Stomach (tissue), 9 donors: ENCODE results near the gene TTC33. TPM values are rescaled to one million over a fixed set of nuclear protein-coding genes. Genes with fewer than 3 reads are reported as not detected.

Source experiments
- DNase-seq, 2 donors: peaks; one replicate each; pipeline versions ENCODE4 v3.0.0 to v3.0.0-alpha.2; 2013 to 2019
- H3K27ac ChIP-seq, 5 donors: fragments of 200-600 bp in 4 of 5; sonication (generic) in 4 of 5; one replicate each; pipeline ENCODE4 v1.5.1; 2013 to 2019; ENCODE audit warnings: mild to moderate bottlenecking in 1 of 5, moderate library complexity in 1 of 5
- H3K27me3 ChIP-seq, 3 donors: fragments of 200-600 bp; sonication (generic); one replicate each; pipeline ENCODE4 v1.5.1; 2017 to 2019; ENCODE audit warnings: mixed run types in 1 of 3
- H3K36me3 ChIP-seq, 4 donors: fragments of 200-600 bp; sonication (generic); 1 replicate in 3 of 4; 2 replicates in 1 of 4; pipeline ENCODE4 v1.5.1; 2016 to 2019
- H3K4me1 ChIP-seq, 4 donors: fragments of 200-600 bp; sonication (generic); one replicate each; pipeline ENCODE4 v1.5.1; 2016 to 2019
- H3K4me3 ChIP-seq, 4 donors: fragments of 200-600 bp; sonication (generic) in 3 of 4; one replicate each; pipeline ENCODE4 v1.5.1; 2016 to 2019; ENCODE audit warnings: mild to moderate bottlenecking in 1 of 4
- H3K9me3 ChIP-seq, 4 donors: fragments of 200-600 bp; sonication (generic); one replicate each; pipeline ENCODE4 v1.5.1; 2016 to 2019
- EP300 ChIP-seq: sonication (generic); formaldehyde crosslinking; IDR thresholded peaks from one replicate; pipeline ENCODE4 v1.6.1; 2017; ENCODE audit warnings: antibody characterized with exemption
- POLR2A ChIP-seq, 4 donors: fragments of 450-650 bp; IDR thresholded peaks; one replicate each; pipeline ENCODE4 v1.6.1; 2016; ENCODE audit warnings: antibody characterized with exemption in 4 of 4, control low read depth in 2 of 4, mild to moderate bottlenecking in 1 of 4, moderate library complexity in 1 of 4
- POLR2AphosphoS5 ChIP-seq, 3 donors: sonication (generic); formaldehyde crosslinking; IDR thresholded peaks; one replicate each; pipeline ENCODE4 v1.6.1; 2016; ENCODE audit warnings: antibody characterized with exemption in 3 of 3
- WGBS, 5 donors: extraction: QIAGEN DNeasy Blood & Tissue Kit in 3 of 5; methylation state at CpG; one replicate each; pipeline versions ENCODE4 v1.1.5 to v1.1.7; 2013 to 2018; 5-methylcytosine and 5-hydroxymethylcytosine counted together
- intact Hi-C: fragments of 100-400 bp; cut with DNase I; formaldehyde crosslinking; loops from one replicate; pipeline ENCODE4 v1.15.1; 2023; ENCODE audit warnings: low total_unique reads
- polyA plus RNA-seq, 3 donors: library from polyadenylated mRNA; stranded (reverse); fragments of 200-250 nt; gene quantifications; one replicate each; pipeline ENCODE4 v1.2.3, GENCODE V29; 2013
- small RNA-seq, 4 donors: library from RNA; depleted of rRNA; stranded (forward); fragments of <200 nt; gene quantifications; one replicate each; pipeline ENCODE3, GENCODE V24; 2016
- total RNA-seq, 5 donors: library from RNA; depleted of rRNA; stranded (reverse); fragments of >200 nt; gene quantifications; one replicate each; pipeline versions ENCODE4 v1.1.0 to v1.2.3, GENCODE V29; 2014 to 2016
- TF ChIP-seq, protein P1 (sequence below), 7 experiments: fragments of 450-650 bp in 4 of 7; fragments of 200-600 bp in 3 of 7; sonication (generic) in 3 of 7; IDR thresholded peaks; one replicate each; pipeline ENCODE4 v1.5.1; 2016 to 2019; ENCODE audit warnings: antibody characterized with exemption in 7 of 7, control low read depth in 2 of 7, mild to moderate bottlenecking in 1 of 7
- donor health status: healthy with polysubstance abuse.
- donor health status: Bipolar disorder and iron deficiency.
- donor health status: healthy.

The TTC33 gene
- total and polyA plus RNA-seq, 8 donors = 0.29 to 41.5 (median 7.3) TPM

- no peaks in the 10 kb centered on the region for H3K27me3 ChIP-seq
- TF ChIP-seq POLR2AphosphoS5 (IDR thresholded peaks at IDR 0.05) (no peak), POLR2A (IDR thresholded peaks at IDR 0.05) (no peak), EP300 (no peak)
- TF ChIP-seq, protein P1, sequence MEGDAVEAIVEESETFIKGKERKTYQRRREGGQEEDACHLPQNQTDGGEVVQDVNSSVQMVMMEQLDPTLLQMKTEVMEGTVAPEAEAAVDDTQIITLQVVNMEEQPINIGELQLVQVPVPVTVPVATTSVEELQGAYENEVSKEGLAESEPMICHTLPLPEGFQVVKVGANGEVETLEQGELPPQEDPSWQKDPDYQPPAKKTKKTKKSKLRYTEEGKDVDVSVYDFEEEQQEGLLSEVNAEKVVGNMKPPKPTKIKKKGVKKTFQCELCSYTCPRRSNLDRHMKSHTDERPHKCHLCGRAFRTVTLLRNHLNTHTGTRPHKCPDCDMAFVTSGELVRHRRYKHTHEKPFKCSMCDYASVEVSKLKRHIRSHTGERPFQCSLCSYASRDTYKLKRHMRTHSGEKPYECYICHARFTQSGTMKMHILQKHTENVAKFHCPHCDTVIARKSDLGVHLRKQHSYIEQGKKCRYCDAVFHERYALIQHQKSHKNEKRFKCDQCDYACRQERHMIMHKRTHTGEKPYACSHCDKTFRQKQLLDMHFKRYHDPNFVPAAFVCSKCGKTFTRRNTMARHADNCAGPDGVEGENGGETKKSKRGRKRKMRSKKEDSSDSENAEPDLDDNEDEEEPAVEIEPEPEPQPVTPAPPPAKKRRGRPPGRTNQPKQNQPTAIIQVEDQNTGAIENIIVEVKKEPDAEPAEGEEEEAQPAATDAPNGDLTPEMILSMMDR (IDR thresholded peaks at IDR 0.05) = no peak
- 88 to 93% (median 91%) methylated on average over 3 of the region's 3 CpGs for WGBS, 5 donors
- H3K4me3 ChIP-seq = no peak overlapping the region
- no peak for DNase-seq
- intact Hi-C loops = no loop called here
- no peak overlapping the region for H3K27ac ChIP-seq
- no peaks in the 10 kb centered on the region for H3K9me3 ChIP-seq
- no peaks in the 10 kb centered on the region for H3K4me1 ChIP-seq
- no peaks in the 10 kb centered on the region for H3K36me3 ChIP-seq
Observed at GRCh38 chr5:40475561-40475960, 280.2 kb downstream of the TTC33 start.

DNA sequence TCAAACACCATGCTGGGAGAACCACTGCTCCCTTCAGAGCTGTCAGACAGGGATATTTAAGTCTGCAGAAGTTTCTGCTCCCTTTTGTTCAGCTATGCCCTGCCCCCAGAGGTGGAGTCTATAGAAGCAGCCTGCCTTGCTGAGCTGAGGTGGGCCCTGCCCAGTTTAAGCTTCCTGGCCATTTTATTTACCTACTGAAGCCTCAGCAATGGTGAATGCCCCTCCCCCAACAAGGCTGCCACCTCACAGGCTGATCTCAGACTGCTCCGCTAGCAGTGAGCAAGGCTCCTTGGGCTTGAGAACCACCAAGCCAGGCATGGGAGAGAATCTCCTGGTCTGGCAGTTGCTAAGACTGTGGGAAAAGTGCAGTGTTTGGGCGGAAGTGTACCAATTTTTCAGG, 281.5 kb downstream of the TTC33 start:
- Histone ChIP-seq H3K4me3 (no peak overlapping the region), H3K9me3 (no peaks in the 10 kb centered on the region), H3K27me3 (no peaks in the 10 kb centered on the region), H3K4me1 (no peaks in the 10 kb centered on the region), H3K36me3 (no peaks in the 10 kb centered on the region), H3K27ac (no peak overlapping the region)
- intact Hi-C loops = no loop called here
- no peak for DNase-seq
- TF ChIP-seq POLR2A (IDR thresholded peaks at IDR 0.05) = no peak
- TF ChIP-seq, protein P1 (IDR thresholded peaks at IDR 0.05) = no peak
- TF ChIP-seq EP300 = no peak
- no peak for TF ChIP-seq POLR2AphosphoS5 (IDR thresholded peaks at IDR 0.05)
- WGBS, 5 donors = 95 to 100% (median 98%) methylated on average over 1 to 2 of the region's 2 CpGs

DNA sequence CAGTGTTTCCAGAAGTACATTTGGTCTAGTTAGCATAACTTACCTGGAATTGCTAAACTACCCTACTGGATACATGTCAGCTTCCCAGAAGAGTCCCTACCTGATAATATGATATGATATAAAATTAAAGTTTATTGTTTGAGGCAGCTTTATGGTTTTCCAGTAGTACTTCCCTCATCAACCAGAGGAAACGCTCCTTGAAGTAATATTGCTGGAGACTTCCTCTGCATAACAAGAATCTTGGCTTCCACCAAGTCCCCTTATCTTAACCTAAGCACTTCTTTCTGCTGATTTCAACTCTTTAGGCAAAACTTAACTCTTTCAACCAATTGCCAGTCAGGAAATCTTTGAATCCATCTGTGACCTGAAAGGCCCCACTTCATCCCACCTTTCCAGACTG, 290.3 kb downstream of the TTC33 start:
- TF ChIP-seq POLR2AphosphoS5 (IDR thresholded peaks at IDR 0.05) = no peak
- TF ChIP-seq POLR2A (IDR thresholded peaks at IDR 0.05) = no peak
- no peak for TF ChIP-seq EP300
- TF ChIP-seq, protein P1 (IDR thresholded peaks at IDR 0.05) = no peak
- no peak for DNase-seq
- H3K36me3 ChIP-seq = no peaks in the 10 kb centered on the region
- H3K9me3 ChIP-seq = no peaks in the 10 kb centered on the region
- no peak overlapping the region for H3K4me3 ChIP-seq
- no peaks in the 10 kb centered on the region for H3K27me3 ChIP-seq
- intact Hi-C loops = no loop called here
- no peaks in the 10 kb centered on the region for H3K4me1 ChIP-seq
- 30 to 65% (median 48%) methylated on average over 1 of the region's 1 CpG for WGBS, 5 donors
- H3K27ac ChIP-seq = no peak overlapping the region

GRCh38 chr5:40464511-40464910, 291.2 kb downstream of the TTC33 start:
- Histone ChIP-seq H3K27me3 (no peaks in the 10 kb centered on the region), H3K36me3 (no peaks in the 10 kb centered on the region), H3K4me1 (no peaks in the 10 kb centered on the region), H3K9me3 (no peaks in the 10 kb centered on the region), H3K4me3 (no peak overlapping the region), H3K27ac (no peak overlapping the region)
- DNase-seq = no peak
- intact Hi-C loops = no loop called here
- WGBS, 5 donors = 75 to 88% (median 85%) methylated on average over 4 of the region's 4 CpGs
- no peak for TF ChIP-seq EP300
- no peak for TF ChIP-seq POLR2A (IDR thresholded peaks at IDR 0.05)
- TF ChIP-seq POLR2AphosphoS5 (IDR thresholded peaks at IDR 0.05) = no peak
- TF ChIP-seq, protein P1 (IDR thresholded peaks at IDR 0.05) = no peak

Small RNAs within 50 kb of the gene (small RNA-seq; reads per million reads assigned to genes)
- gene RF00092 (0 reads per million in 4 donors), gene RF00191 (0 reads per million in 4 donors)

Other genes starting within 250 kb of the TTC33 start
- gene PTGER4, start 76.0 kb downstream of the TTC33 start, total RNA-seq = 10 to 100 TPM; 10.5 to 31.7 (median 18.4) TPM
- 10 to 100 TPM in 1 of 3 donors, 1 to 10 TPM in 2; 1.9 to 23.4 (median 7.5) TPM for gene PTGER4, start 76.0 kb downstream of the TTC33 start, polyA plus RNA-seq
- gene PRKAA1, start 42.4 kb upstream of the TTC33 start, total RNA-seq = 100 to 1,000 TPM in 2 of 5 donors, 10 to 100 TPM in 3; 31.9 to 170 (median 85.8) TPM
- gene PRKAA1, start 42.4 kb upstream of the TTC33 start, polyA plus RNA-seq = 10 to 100 TPM; 17.8 to 23.7 (median 20.1) TPM
- 1,000 to 10,000 TPM in 1 of 5 donors, 100 to 1,000 TPM in 3, 10 to 100 TPM in 1; 87.9 to 1,694 (median 446) TPM for gene RPL37, start 79.3 kb upstream of the TTC33 start, total RNA-seq
- gene RPL37, start 79.3 kb upstream of the TTC33 start, polyA plus RNA-seq = 1,000 to 10,000 TPM; 1,957 to 2,879 (median 2,142) TPM
- gene CARD6, start 85.4 kb upstream of the TTC33 start, total RNA-seq = 10 to 100 TPM in 3 of 5 donors, 1 to 10 TPM in 2; 2.0 to 30.8 (median 16.9) TPM
- 10 to 100 TPM in 2 of 3 donors, 1 to 10 TPM in 1; 4.0 to 10.9 (median 10.5) TPM for gene CARD6, start 85.4 kb upstream of the TTC33 start, polyA plus RNA-seq
- gene C7, start 153.5 kb upstream of the TTC33 start, total RNA-seq = 100 to 1,000 TPM; 167 to 317 (median 205) TPM
- 10 to 100 TPM; 22.4 to 45.4 (median 22.6) TPM for gene C7, start 153.5 kb upstream of the TTC33 start, polyA plus RNA-seq